Ascending aorta (tissue), 2 donors: ENCODE results near the gene CRELD1. TPM values are rescaled to one million over a fixed set of nuclear protein-coding genes. Genes with fewer than 3 reads are reported as not detected.

Source experiments
- DNase-seq, 2 donors: peaks; one replicate each; pipeline ENCODE4 v3.0.0-alpha.2; 2019; ENCODE audit warnings: low spot score in 2 of 2
- H3K27ac ChIP-seq, 2 donors: fragments of 200-600 bp; sonication (generic); one replicate each; pipeline ENCODE4 v1.5.1; 2016 to 2017; ENCODE audit warnings: mild to moderate bottlenecking in 1 of 2
- H3K27me3 ChIP-seq: fragments of 200-600 bp; sonication (generic); one replicate; pipeline ENCODE4 v1.5.1; 2017
- H3K36me3 ChIP-seq, 2 donors: fragments of 200-600 bp; sonication (generic); one replicate each; pipeline ENCODE4 v1.5.1; 2016
- H3K4me1 ChIP-seq, 2 donors: fragments of 200-600 bp; sonication (generic); one replicate each; pipeline ENCODE4 v1.5.1; 2016 to 2017; ENCODE audit warnings: mild to moderate bottlenecking in 1 of 2
- H3K4me3 ChIP-seq, 2 donors: fragments of 200-600 bp; sonication (generic); one replicate each; pipeline ENCODE4 v1.5.1; 2016 to 2017; ENCODE audit warnings: mild to moderate bottlenecking in 1 of 2
- H3K9me3 ChIP-seq, 2 donors: fragments of 200-600 bp; sonication (generic); one replicate each; pipeline ENCODE4 v1.5.1; 2016
- intact Hi-C: fragments of 100-400 bp; cut with DNase I; formaldehyde crosslinking; loops from one replicate; pipeline ENCODE4 v1.15.1; 2023
- total RNA-seq: library from RNA; depleted of rRNA; stranded (reverse); fragments of >200 nt; gene quantifications from one replicate; pipeline ENCODE4 v1.1.0, GENCODE V29; 2016
- TF ChIP-seq, protein P1 (sequence below), 3 experiments: fragments of 200-600 bp in 2 of 3; fragments of 450-650 bp in 1 of 3; sonication (generic) in 2 of 3; IDR thresholded peaks; one replicate each; pipeline ENCODE4 v1.5.1; 2016 to 2019; ENCODE audit warnings: antibody characterized with exemption in 3 of 3, mild to moderate bottlenecking in 1 of 3, moderate library complexity in 1 of 3

CRELD1 gene, protein sequence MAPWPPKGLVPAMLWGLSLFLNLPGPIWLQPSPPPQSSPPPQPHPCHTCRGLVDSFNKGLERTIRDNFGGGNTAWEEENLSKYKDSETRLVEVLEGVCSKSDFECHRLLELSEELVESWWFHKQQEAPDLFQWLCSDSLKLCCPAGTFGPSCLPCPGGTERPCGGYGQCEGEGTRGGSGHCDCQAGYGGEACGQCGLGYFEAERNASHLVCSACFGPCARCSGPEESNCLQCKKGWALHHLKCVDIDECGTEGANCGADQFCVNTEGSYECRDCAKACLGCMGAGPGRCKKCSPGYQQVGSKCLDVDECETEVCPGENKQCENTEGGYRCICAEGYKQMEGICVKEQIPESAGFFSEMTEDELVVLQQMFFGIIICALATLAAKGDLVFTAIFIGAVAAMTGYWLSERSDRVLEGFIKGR
- total RNA-seq, result 35.8 TPM

DNA sequence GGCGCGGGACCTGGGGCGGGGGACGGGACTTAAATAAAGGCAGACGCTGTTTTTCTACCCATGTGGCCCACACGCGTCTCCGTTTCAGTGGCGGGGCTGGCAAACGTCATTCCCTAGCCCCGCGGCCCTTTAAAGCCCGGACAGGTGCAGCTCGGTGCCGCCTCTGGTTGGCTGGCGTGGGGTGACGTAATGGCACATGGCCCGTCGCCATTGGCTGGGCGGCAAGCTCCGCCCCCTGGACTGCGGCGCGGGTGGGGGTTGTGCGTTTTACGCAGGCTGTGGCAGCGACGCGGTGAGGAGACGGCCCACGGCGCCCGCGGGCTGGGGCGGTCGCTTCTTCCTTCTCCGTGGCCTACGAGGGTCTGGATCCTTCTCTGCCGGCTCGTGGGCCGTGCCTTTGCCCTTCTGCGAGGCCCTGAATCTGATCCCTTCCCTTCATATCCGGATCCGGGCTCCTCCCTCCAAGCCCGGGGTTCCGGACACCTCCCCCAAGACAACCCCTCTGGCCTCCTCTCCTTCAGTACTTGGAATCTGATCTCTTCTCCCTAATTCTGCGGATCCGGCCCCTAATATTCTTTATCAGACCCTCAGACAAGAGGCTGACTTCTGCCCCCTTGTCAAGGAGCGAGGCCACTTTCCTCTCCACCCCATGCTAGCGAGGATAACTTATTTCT, at the start of gene CRELD1:
Gene CRELD1, plus strand, starts transcription at position 274 of the 674 bp plus-strand sequence. CDS start 605 bp downstream, outside the sequence.
- H3K9me3 ChIP-seq, result no peaks in the 10 kb centered on the region
- peak; percentile 93 to 98 for DNase-seq
- H3K36me3 ChIP-seq, result peaks cover 27 to 33% of the 10 kb centered on the region in 2 donors
- H3K27ac ChIP-seq, result peak within 1 kb of the TSS; percentile 97 to 99
- intact Hi-C loops, result loop anchor here (1.0 to 10.0 kb wide), 8 partner anchors 13 to 311 kb away; partner anchors contain the start of genes ARPC4, BRPF1, JAGN1 and TADA3
- no peaks in the 10 kb centered on the region for H3K27me3 ChIP-seq
- peak within 1 kb of the TSS; percentile 82 to 96 for H3K4me3 ChIP-seq
- peaks cover 11 to 21% of the 10 kb centered on the region in 2 donors for H3K4me1 ChIP-seq
- TF ChIP-seq, protein P1, sequence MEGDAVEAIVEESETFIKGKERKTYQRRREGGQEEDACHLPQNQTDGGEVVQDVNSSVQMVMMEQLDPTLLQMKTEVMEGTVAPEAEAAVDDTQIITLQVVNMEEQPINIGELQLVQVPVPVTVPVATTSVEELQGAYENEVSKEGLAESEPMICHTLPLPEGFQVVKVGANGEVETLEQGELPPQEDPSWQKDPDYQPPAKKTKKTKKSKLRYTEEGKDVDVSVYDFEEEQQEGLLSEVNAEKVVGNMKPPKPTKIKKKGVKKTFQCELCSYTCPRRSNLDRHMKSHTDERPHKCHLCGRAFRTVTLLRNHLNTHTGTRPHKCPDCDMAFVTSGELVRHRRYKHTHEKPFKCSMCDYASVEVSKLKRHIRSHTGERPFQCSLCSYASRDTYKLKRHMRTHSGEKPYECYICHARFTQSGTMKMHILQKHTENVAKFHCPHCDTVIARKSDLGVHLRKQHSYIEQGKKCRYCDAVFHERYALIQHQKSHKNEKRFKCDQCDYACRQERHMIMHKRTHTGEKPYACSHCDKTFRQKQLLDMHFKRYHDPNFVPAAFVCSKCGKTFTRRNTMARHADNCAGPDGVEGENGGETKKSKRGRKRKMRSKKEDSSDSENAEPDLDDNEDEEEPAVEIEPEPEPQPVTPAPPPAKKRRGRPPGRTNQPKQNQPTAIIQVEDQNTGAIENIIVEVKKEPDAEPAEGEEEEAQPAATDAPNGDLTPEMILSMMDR (IDR thresholded peaks at IDR 0.05), result no peak

DNA sequence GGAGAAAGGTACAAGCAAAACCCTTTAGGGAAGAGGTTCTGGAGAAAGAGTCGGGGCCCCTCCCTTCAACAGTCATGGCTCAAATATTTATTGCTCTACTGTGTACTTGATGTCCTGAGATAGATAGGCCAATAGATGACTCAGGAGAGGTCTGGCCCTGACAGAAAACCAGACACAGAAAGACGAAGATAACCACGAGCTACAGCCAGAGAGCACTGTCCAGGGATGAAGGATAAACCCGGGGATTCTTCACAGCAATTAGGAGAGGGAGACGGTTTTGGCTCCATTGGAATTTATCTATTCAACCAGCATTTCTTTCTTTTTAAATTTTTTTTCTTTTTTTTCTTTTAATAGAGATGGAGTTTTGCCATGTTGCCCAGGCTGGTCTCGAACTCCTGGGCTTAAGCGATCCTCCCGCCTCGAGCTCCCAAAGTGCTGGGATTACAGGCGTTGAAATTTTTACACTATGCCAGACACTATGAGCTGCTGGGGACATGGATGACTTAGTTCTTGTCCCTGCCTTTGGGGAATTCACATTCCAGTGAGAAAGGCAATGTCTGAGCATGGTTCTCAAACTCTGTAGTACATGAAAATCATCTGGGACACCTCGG, 49.0 kb upstream of the CRELD1 start:
- no peak overlapping the region for H3K27ac ChIP-seq
- H3K4me1 ChIP-seq, result no peaks in the 10 kb centered on the region
- H3K9me3 ChIP-seq, result no peaks in the 10 kb centered on the region
- intact Hi-C loops, result no loop called here
- no peak for DNase-seq
- no peaks in the 10 kb centered on the region for H3K36me3 ChIP-seq
- TF ChIP-seq, protein P1 (IDR thresholded peaks at IDR 0.05), result no peak
- no peak overlapping the region for H3K4me3 ChIP-seq
- H3K27me3 ChIP-seq, result no peaks in the 10 kb centered on the region

DNA sequence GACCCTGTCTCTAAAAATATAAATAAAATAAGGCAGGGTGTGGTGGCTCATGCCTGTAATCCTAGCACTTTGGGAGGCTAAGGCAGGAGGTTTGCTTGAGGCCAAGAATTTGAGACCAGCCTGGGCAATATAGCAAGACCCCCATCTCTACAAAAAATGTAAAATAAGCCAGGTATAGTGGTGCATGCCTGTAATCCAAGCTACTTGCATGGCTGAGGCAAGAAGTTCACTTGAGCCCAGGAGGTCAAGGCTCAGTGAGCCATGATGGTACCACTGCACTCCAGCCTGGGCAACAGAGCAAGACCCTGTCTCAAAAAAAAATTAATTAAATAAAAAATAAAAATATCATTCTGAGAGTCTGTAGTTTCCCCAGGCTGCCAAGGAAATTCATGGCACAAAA, 47.3 kb upstream of the CRELD1 start:
- Histone ChIP-seq H3K4me3 (no peak overlapping the region), H3K27ac (no peak overlapping the region), H3K4me1 (peaks cover 0 to 4% of the 10 kb centered on the region in 2 donors), H3K27me3 (no peaks in the 10 kb centered on the region), H3K9me3 (no peaks in the 10 kb centered on the region), H3K36me3 (no peaks in the 10 kb centered on the region)
- TF ChIP-seq, protein P1 (IDR thresholded peaks at IDR 0.05), result no peak
- intact Hi-C loops, result no loop called here
- no peak for DNase-seq

DNA sequence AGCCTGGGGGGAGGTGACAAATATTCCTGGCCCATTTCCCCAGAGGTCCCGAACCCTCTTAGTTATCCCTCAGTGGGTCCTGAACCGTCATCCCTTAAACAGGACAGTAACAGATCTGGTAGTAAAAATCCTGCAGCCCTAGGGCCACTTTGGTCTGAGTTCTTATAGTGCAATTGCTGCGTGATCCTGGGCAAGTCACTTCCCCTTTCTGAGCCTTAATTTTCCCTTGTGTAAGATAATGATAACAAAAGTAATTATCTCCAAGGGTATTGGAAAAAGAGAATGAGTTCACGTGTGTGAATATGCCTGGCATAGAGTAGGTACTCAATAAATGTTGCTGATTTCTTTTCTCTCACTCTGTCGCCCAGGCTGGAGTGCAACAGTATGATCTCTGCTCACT, 46.2 kb upstream of the CRELD1 start:
- intact Hi-C loops, result no loop called here
- H3K4me1 ChIP-seq, result peaks cover 0 to 7% of the 10 kb centered on the region in 2 donors
- no peak overlapping the region for H3K27ac ChIP-seq
- H3K27me3 ChIP-seq, result no peaks in the 10 kb centered on the region
- H3K36me3 ChIP-seq, result no peaks in the 10 kb centered on the region
- TF ChIP-seq, protein P1 (IDR thresholded peaks at IDR 0.05), result no peak
- H3K4me3 ChIP-seq, result no peak overlapping the region
- no peak for DNase-seq
- no peaks in the 10 kb centered on the region for H3K9me3 ChIP-seq

DNA sequence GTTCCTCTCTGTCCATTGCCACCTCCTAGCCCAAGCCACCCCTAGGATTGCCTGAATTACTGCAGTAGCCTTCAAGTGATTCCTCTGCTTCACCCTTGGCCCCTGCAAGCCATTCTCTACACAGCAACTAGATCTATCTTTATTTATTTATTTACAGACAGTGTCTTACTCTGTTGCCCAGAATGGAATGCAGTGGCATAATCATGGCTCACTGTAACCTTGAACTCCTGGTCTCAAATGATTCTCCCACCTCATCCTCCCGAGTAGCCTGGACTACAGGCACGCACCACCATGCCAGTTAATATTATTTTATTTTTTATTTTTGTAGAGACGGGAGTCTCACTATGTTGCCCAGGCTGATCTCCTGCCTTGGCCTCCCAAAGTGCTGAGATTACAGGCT, 45.1 kb upstream of the CRELD1 start:
- intact Hi-C loops, result no loop called here
- H3K36me3 ChIP-seq, result peaks cover 0 to 9% of the 10 kb centered on the region in 2 donors
- H3K27me3 ChIP-seq, result no peaks in the 10 kb centered on the region
- no peak overlapping the region for H3K27ac ChIP-seq
- TF ChIP-seq, protein P1 (IDR thresholded peaks at IDR 0.05), result no peak
- H3K4me1 ChIP-seq, result peaks cover 0 to 7% of the 10 kb centered on the region in 2 donors
- H3K9me3 ChIP-seq, result no peaks in the 10 kb centered on the region
- DNase-seq, result no peak
- no peak overlapping the region for H3K4me3 ChIP-seq
